Tongue (tissue), 2 donors: ENCODE data around the gene HDAC4. TPM values are rescaled to one million over a fixed set of nuclear protein-coding genes. Genes with fewer than 3 reads are reported as not detected.

Source experiments
- DNase-seq: peaks from one replicate; pipeline ENCODE4 v3.0.0-alpha.2; 2015
- total RNA-seq: library from RNA; depleted of rRNA; stranded (reverse); fragments of >200 nt; gene quantifications from one replicate; pipeline ENCODE4 v1.2.3, GENCODE V29; 2014

Gene HDAC4
- total RNA-seq, 1 donor from 2014 or later = 34.2 TPM

DNA sequence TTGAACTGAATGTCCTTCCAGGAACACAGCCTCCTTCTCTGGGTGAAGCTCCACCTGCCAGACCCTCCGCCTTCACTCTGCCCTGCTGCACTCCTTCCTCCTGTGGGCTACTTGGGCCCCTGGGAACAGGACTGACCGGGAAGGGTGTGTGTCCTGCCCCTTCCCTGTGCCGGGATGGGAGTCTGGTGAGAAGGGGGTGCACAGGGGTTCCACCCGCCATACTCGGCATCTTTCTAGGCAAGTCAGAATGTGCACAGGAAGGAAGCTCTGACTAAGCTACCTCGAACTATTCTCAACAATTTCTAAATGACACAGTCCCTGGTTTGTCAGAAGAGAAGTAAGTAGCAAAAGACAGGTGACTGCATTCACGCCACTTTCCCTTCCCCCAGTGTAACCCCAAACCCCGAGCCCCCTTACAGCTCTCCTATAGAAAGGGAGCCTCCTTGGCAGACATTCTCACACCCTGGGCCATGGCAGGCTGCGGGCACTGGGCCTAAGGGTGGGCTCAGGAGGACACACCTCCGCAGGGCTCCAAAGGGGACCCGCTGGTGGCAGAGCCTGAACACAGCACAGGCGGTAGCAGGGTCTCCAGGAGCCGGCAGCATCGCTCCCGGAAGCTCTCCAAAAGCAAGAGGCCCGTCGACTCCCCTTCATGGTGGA is 184.1 kb downstream of the HDAC4 start:
- DNase-seq = no peak

DNA sequence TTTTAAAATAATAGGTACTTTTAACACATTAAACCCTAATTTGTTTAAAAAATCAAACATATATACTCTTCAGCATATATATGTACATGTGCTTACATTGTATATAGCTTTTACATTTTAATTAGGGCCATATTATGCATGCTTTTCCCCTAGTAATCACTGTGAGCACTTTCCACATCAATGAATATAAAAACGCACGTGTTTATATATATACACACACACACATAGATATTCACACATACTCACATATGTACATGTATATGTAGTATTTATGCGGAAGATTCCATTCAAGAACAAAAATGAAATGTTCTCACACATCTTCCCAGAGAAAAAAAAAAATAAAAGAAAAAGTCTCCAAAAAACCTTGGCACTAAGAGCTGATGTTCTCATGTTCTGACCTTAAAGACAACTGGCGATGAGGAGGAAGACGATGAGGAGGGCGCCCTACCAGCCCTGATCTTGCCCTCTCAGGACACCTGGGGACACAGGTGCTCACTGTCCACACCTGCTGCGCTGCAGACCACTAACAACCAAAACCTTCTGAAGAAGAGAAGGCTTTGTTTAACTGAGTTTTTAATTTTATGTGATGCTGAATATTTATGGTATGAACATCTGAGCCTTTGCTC is 184.7 kb downstream of the HDAC4 start:
- DNase-seq = no peak

DNA sequence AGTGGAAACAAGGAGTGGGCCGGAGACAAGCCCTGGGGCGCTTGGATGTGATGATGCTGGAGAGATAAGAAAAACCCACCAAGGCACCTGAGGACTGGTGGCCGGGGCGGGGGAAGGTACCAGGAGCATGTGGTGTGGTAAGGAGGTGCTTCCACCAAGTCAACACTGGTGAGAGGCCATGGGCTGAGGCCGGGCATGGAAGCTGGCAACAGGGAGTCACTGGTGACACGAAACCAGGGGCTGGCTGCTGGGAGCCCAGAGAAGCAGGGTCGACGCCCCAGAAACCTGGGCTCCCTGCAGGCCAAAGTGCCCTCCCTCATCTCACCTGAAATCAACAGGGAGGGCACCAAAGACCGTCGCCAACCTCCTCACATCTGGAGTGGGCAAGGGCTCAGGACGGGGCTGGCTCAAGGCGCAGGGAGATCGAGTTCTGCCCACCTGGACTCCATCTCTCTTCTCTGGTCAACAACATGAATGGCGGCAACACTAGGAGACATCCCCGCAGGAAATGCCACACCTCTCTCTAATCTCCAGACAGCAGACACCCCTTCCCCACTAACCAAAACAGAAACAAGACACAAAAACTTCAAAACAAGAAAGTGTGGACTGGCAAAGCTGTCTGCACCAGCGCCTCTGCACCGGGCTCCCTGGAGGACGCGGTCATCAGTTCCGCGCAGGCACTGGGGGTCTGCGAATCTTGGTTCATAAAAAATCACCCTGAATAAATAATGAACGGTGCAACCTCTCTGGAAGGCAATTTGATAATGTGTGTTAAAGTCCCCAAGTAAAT is 185.5 kb downstream of the HDAC4 start:
- no peak for DNase-seq

DNA sequence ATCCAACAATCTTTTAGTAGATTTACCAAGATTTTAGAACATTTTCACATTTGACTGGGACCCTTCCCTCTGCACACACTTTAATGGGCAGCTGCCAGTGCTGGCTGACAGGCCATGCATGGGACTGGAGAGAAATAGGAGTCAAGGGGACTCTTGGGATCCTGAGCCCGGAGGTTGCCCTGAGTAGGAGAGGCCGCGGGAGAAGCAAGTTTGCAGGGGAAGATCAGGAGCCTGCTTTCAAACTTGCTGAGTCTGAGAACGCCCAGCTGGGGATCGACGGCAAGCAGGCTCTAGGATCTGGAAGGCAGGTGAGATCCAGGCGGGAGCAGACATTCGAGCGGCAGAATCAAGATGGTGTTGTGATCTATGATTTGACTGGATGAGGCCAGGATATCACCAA is 186.1 kb downstream of the HDAC4 start:
- no peak for DNase-seq

DNA sequence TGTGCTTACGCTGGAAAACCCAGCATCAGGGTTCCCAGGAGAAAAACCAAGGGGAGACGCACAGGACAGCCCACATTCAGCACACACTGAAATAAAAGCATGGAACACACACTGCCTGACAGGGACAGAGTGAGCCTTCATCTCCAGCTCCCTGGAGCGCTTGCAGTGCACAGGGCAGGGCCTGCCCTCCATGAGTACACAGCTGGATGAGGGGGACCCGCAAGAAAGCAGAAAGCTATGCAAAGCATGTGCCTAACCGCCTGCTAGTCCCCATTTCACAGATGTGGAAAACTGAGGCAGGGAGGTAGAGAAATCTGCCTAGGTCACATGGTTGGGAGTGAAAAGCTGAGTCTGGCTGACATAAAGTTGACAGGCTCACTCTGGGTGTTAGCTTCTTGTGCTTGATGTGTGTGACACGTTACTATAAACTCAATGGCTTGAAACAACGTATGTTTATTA is 187.1 kb downstream of the HDAC4 start:
- DNase-seq = no peak

DNA sequence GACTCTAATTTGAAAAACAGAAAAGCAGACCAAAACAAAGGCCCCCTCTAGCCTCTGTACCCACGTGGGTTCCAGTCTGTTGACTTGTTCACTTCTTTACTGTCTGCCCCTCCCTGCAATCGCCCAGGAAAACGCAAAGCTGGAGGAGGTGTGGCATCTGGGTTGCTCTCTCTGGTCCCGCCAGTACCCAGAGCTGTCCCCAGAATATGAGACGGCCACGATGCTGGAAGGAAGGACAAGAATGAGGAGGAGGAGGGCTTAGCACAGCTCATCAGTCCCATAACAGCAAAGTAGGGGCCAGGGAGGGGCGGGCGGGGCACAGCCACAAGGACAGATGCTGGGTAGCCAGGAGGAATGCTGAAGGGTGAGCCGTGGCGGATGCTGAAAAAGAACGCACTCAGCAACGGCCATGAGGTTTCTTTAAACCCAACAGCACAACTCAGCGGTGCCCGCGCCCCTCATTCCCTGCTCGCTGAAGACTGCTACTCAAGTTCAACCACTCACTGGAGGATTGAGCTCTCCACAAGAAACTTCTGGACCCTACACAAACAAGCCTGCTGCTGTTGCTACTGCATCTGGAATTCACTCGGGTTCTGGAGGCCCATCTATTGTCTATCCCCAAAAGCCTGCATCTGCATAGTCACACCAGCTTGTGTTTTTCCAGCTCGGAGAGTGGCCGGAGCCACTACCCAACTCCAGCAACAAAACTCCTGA is 187.7 kb downstream of the HDAC4 start:
- no peak for DNase-seq

DNA sequence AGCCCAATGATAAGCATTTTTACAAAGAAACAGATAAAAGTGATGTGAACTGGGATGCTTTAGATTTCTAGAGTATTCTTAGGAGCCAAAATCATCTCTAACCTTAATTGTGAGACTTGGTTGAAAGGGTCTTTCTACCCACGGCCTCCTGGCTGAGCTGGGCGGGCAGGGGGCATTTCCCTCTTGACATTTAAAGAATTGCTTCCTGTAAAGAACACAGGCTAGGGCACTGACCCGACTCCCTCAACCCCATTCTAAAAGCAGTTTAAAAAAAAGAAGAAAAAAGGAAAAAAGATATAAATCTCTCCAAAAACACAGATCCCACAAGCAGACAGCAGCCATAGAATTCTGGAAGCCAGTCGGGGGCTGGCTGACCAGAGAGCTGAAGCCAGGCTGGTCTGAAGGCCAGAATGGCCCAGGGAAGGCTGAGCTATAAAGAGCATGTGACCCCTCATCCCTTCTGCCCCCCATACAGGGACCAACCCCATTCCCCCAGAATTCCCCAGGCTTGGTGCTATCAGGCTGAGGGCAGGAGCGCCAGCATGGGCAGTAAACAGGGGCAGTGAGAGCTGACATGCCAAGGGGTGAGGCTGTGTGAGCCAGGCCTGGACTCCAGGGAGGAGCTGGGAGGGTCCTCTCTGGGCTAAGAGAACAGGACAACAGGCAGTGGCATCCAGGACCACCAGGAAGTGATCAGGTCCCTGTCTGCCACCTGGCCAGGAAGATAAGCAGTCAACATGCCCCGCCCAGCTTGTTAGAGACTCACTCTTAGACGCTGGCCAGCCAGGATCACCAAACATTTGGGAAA is 188.5 kb downstream of the HDAC4 start:
- DNase-seq = no peak

DNA sequence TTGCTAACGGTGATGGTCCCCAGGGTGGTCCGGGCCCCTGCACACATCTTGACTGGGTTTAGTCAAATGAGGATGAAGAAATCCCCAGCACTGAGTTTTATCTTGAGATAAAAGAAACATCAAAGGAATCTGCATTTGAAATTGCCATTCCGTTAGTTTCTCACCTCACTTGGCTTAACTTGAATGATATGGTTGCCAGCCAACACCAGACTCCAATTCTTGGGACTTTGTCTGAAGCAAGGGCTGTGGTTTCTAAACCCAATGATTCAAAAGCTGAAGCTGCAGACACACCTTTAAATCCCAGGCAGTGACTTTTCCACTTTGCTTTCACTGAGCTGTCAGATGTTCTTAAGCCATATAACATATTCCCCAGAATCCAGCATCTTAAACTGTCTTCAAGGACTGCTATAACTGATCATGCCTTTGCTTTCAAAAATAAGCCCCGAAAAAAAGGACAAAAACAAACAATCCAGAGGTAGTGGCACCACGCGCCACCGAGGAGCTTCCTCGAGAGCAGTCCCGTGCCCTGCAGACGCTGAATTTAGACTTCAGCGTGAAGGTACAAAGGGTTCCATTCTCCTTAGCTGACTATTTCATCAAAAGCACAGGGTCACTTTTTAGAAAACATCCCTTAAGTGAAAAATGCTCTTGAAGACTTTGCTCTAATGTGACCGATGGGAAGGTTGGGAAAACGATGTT is 189.3 kb downstream of the HDAC4 start:
- DNase-seq = no peak

DNA sequence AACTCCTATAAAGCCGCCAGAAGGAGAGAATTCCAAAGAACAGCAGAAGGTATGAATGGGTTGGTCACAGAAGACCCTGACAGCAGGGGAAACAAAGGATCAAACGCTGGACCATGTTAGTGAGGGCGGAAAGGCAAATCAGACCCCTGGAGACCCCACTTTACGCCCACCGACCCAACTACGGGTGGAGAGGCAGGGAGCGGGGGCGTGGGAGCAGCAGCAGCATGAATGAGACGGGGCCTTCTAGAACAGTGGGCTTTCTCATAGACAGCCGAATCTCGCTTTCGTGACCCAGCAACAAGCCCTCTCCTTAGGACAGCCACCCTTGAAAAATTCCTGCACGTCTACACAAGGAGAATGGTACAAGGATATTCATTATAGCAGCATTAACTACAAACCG is 191.0 kb downstream of the HDAC4 start:
- no peak for DNase-seq

DNA sequence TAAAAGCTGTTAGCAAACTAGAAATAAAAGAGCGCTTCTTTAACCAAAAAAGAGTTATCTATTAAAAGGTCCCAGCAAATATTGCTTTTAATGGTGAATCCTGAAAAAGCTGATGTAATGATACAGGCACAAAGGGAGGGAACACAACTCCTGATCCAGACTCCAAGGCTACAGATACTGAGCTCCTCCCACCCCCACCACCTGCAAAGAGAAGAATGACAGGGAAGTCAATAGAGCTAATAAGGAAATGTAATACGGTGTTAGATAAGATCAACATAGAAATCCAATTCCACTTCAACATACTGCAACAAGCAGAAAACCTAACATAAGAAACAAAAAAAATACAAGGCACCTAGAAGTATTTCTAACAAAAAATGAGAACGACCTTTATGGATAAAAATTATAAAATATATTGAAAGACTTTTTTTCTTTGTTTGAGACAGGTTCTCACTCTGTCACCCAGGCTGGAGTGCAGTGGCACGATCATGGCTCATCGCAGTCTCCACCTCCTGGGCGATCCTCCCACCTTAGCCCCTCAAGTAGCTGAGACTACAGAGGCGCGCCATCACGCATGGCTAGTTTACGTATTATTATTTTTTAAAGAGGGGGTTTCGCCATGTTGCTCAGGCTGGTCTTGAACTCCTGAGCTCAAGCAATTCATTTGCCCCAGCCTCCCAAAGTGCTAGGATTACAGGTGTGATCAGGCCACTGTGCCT is 192.2 kb downstream of the HDAC4 start:
- no peak for DNase-seq

DNA sequence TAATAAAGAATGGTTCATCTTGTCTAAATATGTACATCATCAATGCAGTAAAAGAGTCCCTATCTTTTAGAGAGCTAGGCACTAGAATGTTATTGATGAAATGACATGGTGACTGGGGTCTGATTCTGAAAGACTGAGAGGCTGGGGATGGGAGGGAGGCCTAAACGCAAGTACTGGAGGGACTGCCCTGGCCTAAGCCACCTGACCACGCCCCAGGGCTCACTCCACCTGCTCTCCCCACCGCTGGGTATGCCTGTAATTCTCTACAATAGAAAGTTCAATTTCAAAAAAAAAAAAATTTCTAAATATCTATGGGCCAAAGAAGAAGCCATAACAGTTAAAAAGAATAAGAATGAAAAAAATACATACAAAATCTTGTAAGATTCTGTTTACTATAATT is 194.0 kb downstream of the HDAC4 start:
- no peak for DNase-seq

DNA sequence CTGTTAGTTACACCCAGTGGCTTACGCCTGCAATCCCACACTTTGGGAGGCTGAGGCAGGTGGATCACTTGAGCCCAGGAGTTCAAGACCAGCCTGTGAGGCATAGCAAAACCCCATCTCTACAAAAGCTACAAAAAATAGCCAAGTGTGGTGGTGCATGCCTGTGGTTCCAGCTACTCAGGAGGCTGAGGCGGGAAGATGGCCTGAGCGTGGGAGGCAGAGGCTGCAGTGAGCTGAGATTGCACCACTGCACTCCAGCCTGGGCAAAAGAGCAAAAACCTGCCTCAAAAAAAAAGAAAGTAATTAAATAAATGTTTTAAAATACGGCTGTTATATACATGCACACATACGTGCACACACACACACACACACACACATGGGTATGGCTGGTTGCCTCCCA is 194.8 kb downstream of the HDAC4 start:
- no peak for DNase-seq

DNA sequence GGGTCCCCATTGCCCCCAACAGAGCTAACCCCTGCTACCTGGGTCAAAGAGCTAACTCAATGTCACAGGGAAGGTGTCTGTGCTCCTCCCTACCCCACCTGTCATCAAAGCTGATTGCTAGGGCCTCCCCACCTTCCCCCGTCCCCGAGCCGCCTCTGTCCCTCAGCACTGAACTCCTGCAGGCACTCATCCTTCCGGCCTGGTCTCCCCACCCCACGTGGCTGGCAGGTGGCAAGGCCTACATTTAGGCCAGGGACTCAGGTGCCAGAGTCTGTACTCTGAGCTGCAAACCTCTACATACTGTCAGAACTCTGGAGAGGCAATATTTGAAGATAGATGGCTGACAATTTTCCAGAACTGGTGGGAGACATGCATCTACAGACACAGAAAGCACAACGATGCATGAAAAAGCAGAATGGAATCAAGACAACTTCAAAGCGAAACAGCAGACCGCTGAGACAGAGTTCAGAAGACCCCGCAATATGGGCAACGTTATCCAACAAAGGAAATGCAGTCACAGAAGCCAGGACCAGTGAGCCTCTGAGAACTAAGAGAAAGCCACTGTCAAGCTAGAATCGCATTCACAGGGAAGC is 195.8 kb downstream of the HDAC4 start:
- no peak for DNase-seq

DNA sequence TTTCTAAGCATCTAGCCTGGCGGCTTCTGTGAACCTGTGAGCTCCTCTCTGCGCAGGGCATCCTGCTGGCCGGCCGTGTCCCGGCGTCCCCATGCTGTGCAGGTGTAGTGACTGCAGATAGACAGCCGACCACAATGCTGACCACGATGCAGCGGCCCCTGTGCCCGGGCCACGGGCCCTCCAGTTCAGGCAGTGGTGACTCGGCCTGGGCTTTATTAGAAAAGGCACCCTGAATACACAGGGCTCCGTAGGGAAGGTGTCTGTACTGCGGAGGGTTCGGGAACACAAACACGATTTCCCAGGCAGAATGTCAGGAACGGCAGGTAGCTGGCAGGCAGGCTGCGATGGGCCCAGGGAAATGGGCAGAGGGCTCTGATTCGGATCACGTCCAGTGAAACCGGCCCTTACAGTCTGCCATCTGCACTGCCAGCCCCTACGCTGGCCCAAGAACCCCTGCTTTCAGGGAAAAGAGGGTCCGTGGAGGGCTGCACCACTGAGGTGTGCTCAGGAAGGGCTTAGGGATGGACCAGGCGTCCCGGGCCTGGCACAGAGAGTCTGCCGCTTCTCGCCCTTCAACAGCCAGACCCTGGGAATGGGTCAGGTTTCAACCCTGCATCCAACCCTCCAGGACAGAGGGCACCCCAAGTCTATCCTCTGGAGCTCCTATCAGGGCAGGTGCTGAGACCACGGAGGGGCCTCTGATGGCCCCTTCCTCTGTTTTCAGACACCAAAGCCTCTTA is 196.5 kb downstream of the HDAC4 start:
- no peak for DNase-seq

DNA sequence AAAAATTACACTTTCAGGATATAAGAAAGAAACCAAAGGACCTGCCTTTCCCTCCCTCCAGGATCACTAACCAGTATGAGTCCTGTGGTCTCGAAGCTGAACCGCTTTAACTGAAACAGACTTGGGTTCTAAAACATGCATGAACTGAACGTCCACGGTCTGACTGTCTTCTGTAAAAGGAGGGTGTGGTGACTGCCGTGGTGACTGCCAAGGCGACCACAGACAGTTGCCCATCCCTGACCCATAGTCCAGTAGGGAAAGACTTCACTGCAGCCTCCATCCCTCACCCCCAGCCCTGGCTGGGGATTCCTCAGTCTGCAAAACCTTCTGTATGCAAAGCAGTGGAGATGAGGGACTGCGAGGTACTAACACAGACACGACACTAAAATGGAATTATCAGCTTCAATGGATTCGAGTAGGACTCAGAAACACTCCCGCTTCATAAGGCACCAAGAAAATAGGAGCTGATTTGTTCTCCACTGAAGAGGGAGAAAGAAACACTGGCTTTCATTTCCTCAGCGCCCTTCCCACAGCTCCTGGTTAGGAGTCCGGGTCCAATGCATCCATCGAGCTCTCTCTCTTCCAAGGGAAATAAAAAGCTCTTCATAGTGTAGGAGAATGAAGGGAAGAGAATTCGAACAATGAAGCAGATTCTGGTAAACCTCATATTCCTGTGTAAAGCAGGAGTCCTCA is 197.2 kb downstream of the HDAC4 start:
- DNase-seq = no peak

DNA sequence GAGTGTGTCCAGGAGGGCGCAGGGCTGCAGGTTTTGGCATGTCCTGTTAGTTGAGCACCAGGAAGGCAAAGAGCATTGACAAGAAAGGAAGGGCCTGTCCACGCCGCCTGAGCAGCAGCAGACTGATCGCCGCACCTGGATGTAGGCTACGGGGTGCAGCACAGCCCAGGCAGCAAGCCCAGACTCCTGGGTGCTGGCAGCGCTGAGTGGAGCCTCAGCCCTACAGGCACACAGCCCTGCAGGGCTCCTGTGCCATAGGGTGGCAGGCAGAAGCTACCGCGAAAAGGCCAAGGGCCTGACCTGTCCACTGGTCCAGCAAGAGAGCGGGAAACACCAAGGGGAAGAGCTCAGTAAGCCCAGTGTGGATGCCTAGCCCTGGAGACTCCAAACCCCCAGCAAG is 198.0 kb downstream of the HDAC4 start:
- DNase-seq = no peak

DNA sequence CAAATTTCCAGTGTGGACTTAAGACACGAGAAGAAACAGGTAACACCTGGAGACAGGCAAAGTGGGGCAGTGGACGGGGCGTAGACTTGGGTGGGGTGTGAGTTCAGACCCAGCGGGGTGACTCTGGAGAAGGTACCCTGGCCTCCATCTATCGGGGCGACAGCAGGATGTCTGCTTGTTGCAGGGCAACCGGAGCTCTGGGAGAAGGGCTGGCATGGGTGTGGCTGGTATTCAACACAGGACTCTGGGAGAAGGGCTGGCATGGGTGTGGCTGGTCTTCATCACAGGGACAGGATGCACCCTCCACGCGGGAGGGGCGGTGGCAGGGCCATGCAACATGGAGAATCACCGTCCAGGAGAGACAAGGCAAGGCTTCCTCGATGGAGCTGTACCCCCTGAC is 198.5 kb downstream of the HDAC4 start:
- DNase-seq = no peak

DNA sequence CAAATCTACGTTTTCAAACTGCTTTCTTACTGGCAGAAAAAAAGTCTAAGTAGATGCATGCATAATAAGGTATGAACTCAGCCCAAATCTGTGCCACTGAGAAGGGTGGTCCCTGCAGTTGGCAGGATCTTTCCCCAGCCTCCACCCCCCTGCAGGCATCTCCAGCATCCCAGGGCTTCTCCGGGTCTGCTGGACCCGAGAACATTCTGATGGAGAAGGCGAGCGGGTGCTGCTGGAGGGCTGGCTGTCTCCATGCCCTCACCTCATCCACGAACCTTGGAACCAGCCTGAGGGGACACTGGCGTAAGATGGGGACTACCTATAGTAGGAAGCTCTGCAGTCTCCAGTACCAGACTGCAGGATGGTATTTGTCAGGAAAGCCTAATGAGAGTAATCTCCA is 198.9 kb downstream of the HDAC4 start:
- no peak for DNase-seq

DNA sequence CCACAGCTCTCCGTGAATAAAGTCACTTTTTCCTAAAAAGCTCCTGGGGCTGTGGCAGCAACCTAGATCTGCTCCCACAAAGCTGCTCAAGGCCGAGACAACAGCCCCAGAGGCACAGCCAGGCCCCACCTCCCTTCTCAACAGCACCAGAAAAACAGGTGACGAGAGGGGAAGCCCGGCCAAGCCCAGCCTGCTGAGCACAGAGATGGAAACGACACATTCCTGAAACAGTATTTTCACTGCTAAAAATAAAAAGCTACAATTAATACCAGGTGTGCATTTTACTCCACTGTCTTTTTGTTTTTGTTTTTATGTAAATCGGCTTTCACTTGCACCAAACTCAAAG is 199.3 kb downstream of the HDAC4 start:
- peak; percentile 90 for DNase-seq
